ENCODE data around the gene ACSM5. TPM values are rescaled to one million over a fixed set of nuclear protein-coding genes. Genes with fewer than 3 reads are reported as not detected.

The ACSM5 gene, protein sequence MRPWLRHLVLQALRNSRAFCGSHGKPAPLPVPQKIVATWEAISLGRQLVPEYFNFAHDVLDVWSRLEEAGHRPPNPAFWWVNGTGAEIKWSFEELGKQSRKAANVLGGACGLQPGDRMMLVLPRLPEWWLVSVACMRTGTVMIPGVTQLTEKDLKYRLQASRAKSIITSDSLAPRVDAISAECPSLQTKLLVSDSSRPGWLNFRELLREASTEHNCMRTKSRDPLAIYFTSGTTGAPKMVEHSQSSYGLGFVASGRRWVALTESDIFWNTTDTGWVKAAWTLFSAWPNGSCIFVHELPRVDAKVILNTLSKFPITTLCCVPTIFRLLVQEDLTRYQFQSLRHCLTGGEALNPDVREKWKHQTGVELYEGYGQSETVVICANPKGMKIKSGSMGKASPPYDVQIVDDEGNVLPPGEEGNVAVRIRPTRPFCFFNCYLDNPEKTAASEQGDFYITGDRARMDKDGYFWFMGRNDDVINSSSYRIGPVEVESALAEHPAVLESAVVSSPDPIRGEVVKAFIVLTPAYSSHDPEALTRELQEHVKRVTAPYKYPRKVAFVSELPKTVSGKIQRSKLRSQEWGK
- total RNA-seq = 6.3 and 6.9 TPM in 2 replicates

GRCh38 chr16:20409398-20410120 is at the start of gene ACSM5:
Gene ACSM5 (plus strand): TSS chr16:20409534. CDS start chr16:20411485, 1,951 bp downstream.

DNA sequence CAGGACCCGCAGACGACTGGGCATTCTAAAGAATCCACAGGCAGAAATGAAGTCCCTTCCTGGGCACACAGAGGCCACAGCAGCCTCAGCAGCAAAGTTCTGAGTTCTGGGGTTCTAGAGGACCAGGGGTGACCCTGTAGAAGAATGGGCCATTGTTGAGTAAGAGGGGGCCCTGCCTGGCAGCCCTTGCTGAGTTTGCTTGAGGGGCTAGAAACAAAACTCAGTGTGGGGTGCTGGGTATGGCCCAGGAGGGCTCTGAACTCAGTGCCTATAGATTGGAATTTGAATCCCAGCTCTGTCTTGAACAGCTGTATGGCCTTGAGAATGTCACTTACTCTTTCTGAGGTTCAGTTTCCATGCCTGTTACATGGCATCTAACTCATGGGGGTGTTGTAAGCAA is 4.7 kb upstream of the ACSM5 start, which contains the start of gene PDILT:
Gene PDILT, minus strand, starts transcription at position 101 of the 400 bp plus-strand sequence. CDS start 5,437 bp downstream, outside the sequence.

DNA sequence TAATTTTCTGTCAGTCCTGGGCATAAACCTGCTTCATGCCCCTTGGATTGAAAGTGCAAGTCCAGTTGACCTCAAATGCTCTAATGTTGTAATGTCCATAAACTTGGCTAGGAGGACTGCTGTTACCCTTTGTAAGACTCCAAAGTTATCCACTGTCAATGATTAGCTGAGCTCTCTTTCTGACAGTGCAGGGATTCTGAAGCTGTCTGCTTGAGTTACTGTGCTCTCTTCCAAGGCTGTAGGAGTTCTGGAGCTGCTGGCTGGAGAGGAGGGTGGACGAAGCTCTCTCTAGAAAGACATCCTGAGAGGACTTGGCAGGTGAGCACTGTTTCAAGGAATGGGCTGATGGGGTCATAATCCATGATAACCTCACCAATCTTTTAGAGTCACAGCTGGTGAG is 42.0 kb downstream of the ACSM5 start, which contains the start of gene ACSM2A:
Gene ACSM2A, plus strand, starts transcription at position 158 of the 400 bp plus-strand sequence. CDS start 8,594 bp downstream, outside the sequence.

Other genes with a start within 250 kb of the ACSM5 start
- gene GP2, start 82.0 kb upstream of the ACSM5 start, total RNA-seq = not detected in 2 replicates
- gene UMOD, start 56.8 kb upstream of the ACSM5 start, total RNA-seq = not detected in 2 replicates
- gene PDILT, start 4.8 kb upstream of the ACSM5 start, total RNA-seq = 0.18 TPM in 1 of 2 replicates, not detected in the other
- gene ACSM2A, start 42.0 kb downstream of the ACSM5 start, total RNA-seq = not detected in 2 replicates
- gene ACSM2B, start 166.8 kb downstream of the ACSM5 start, total RNA-seq = not detected in 2 replicates